WTC11 (cell line): Measurements from ENCODE around the gene CHPF. TPM values are rescaled to one million over a fixed set of nuclear protein-coding genes. Genes with fewer than 3 reads are reported as not detected.

Experiments used
- ATAC-seq: fragments of 200-7000 bp; cut with Tn5 transposase; 2 replicates; pipeline ENCODE4 v1.10.0; 2021; ENCODE audit warnings: mild to moderate bottlenecking, moderate library complexity
- CTCF ChIA-PET: fragments of 300-600 bp; sonication (Branson Sonifier 250); formaldehyde crosslinking; loops from one replicate; lab custom pipeline; 2021; ENCODE audit warnings: antibody characterized with exemption; lab: Charles Lee
- POLR2A ChIA-PET: fragments of 350-600 bp; sonication (Branson Sonifier 250); formaldehyde crosslinking; loops from one replicate; lab custom pipeline; 2021; ENCODE audit warnings: antibody characterized with exemption; lab: Charles Lee
- DNase-seq: peaks from one replicate; pipeline ENCODE4 v3.0.0; 2021; ENCODE audit warnings: low spot score
- H3K27ac Mint-ChIP-seq: 2 replicates; pipeline ENCODE4 v1.8.0; 2021; ENCODE audit warnings: mixed read lengths
- H3K27me3 Mint-ChIP-seq: 2 replicates; pipeline ENCODE4 v1.8.0; 2021; ENCODE audit warnings: low read depth, mild to moderate bottlenecking, moderate library complexity, mixed read lengths
- H3K36me3 Mint-ChIP-seq: 2 replicates; pipeline ENCODE4 v1.8.0; 2021; ENCODE audit warnings: mixed read lengths
- H3K4me1 Mint-ChIP-seq: 2 replicates; pipeline ENCODE4 v1.8.0; 2022; ENCODE audit warnings: mixed read lengths
- H3K4me3 Mint-ChIP-seq: 2 replicates; pipeline ENCODE4 v1.8.0; 2021; ENCODE audit warnings: mild to moderate bottlenecking, moderate library complexity, mixed read lengths
- H3K9me3 Mint-ChIP-seq: 2 replicates; pipeline ENCODE4 v1.8.0; 2021; ENCODE audit warnings: mixed read lengths
- AFF4 ChIP-seq: sonication (generic); formaldehyde crosslinking; IDR thresholded peaks from 2 replicates; pipeline ENCODE4 v1.8.1; 2023; ENCODE audit warnings: mild to moderate bottlenecking, missing genetic modification reagents, borderline replicate concordance
- ARID4B ChIP-seq: sonication (generic); formaldehyde crosslinking; IDR thresholded peaks from 2 replicates; pipeline ENCODE4 v1.8.0; 2023; ENCODE audit warnings: missing genetic modification reagents, mild to moderate bottlenecking, borderline replicate concordance
- CTCF ChIP-seq: fragments of 200-600 bp; IDR thresholded peaks from 2 replicates; pipeline ENCODE4 v1.8.0; 2022; ENCODE audit warnings: antibody characterized with exemption
- E2F5 ChIP-seq: sonication (generic); formaldehyde crosslinking; IDR thresholded peaks from 2 replicates; pipeline ENCODE4 v1.8.1; 2022; ENCODE audit warnings: mild to moderate bottlenecking, moderate library complexity, missing genetic modification reagents
- FOXK1 ChIP-seq: sonication (generic); formaldehyde crosslinking; IDR thresholded peaks from 2 replicates; pipeline ENCODE4 v1.8.0; 2022; ENCODE audit warnings: mild to moderate bottlenecking, moderate library complexity, missing genetic modification reagents
- FOXP1 ChIP-seq: sonication (generic); formaldehyde crosslinking; IDR thresholded peaks from 2 replicates; pipeline ENCODE4 v1.8.0; 2022; ENCODE audit warnings: missing genetic modification reagents, mild to moderate bottlenecking, moderate library complexity, borderline replicate concordance
- IRF2 ChIP-seq: sonication (generic); formaldehyde crosslinking; IDR thresholded peaks from 2 replicates; pipeline ENCODE4 v1.8.0; 2022; ENCODE audit warnings: low read depth, missing genetic modification reagents, borderline replicate concordance
- JUN ChIP-seq: sonication (generic); formaldehyde crosslinking; IDR thresholded peaks from 2 replicates; pipeline ENCODE4 v1.8.0; 2023; ENCODE audit warnings: mild to moderate bottlenecking, missing genetic modification reagents
- PRDM15 ChIP-seq: sonication (generic); formaldehyde crosslinking; IDR thresholded peaks from 2 replicates; pipeline ENCODE4 v1.8.0; 2022; ENCODE audit warnings: missing genetic modification reagents
- PRRX2 ChIP-seq: fragments of 250-450 bp; sonication (Bioruptor Pico); IDR thresholded peaks from 2 replicates; pipeline ENCODE4 v1.8.0; 2021; ENCODE audit warnings: mild to moderate bottlenecking
- RELA ChIP-seq: sonication (generic); formaldehyde crosslinking; IDR thresholded peaks from 2 replicates; pipeline ENCODE4 v1.8.1; 2022; ENCODE audit warnings: missing genetic modification reagents, mild to moderate bottlenecking, borderline replicate concordance
- SMAD4 ChIP-seq: sonication (generic); formaldehyde crosslinking; IDR thresholded peaks from 2 replicates; pipeline ENCODE4 v1.8.0; 2022; ENCODE audit warnings: mild to moderate bottlenecking, missing genetic modification reagents
- SP1 ChIP-seq: sonication (generic); formaldehyde crosslinking; conservative IDR thresholded peaks from 2 replicates; pipeline ENCODE4 v1.8.1; 2022; ENCODE audit warnings: missing genetic modification reagents
- STAT6 ChIP-seq: sonication (generic); formaldehyde crosslinking; conservative IDR thresholded peaks from 2 replicates; pipeline ENCODE4 v1.8.1; 2023; ENCODE audit warnings: mild to moderate bottlenecking, low read depth, missing genetic modification reagents, moderate library complexity
- ZBTB21 ChIP-seq: sonication (generic); formaldehyde crosslinking; IDR thresholded peaks from 2 replicates; pipeline ENCODE4 v1.8.1; 2023; ENCODE audit warnings: mild to moderate bottlenecking, missing genetic modification reagents, borderline replicate concordance
- ZNF416 ChIP-seq: fragments of 250-450 bp; sonication (Bioruptor Pico); IDR thresholded peaks from 2 replicates; pipeline ENCODE4 v1.9.0; 2021; ENCODE audit warnings: mild to moderate bottlenecking, inconsistent platforms
- total RNA-seq: library from RNA; stranded (reverse); gene quantifications from 3 replicates; pipeline ENCODE4 v1.2.3, GENCODE V29; 2021

The CHPF gene
- total RNA-seq, 1 experiment from 2014 or later = 97.0 TPM

- TF ChIP-seq STAT6 (no peak), JUN (CRISPR knock-in tag) (0 out of 2 replicates have a peak, but pooled peaks have one; percentile 53), RELA (CRISPR knock-in tag) (peak; percentile 21; the same call in 1 of the 2 replicates), PRRX2 (no peak), ZNF416 (CRISPR knock-in tag) (no peak), SP1 (CRISPR knock-in tag) (no peak)
Measured at GRCh38 chr2:219542931-219543595, 546 bp downstream of the CHPF start (continued).

- CTCF ChIA-PET = interaction anchor here (0.5 to 41.3 kb wide), 39 partner anchors 11 to 1648 kb away, joined by 3 to 2316 read pairs (median 4); partner anchors contain the start of genes DNPEP, GMPPA, OBSL1 and STK11IP
- ATAC-seq (peak; percentile 23), DNase-seq (peak; percentile 94)
- H3K4me1 Mint-ChIP-seq = peaks cover 36% of the 10 kb centered on the region
- H3K36me3 Mint-ChIP-seq = peaks cover 22% of the 10 kb centered on the region
- POLR2A ChIA-PET = interaction anchor here (0.6 to 1.1 kb wide), 2 partner anchors 53 to 539 kb away, joined by 3 to 5 read pairs; no protein-coding TSS in a partner anchor
- H3K27me3 Mint-ChIP-seq = peaks cover 22% of the 10 kb centered on the region
- no peaks in the 10 kb centered on the region for H3K9me3 Mint-ChIP-seq
- no peak overlapping the region for H3K27ac Mint-ChIP-seq
- H3K4me3 Mint-ChIP-seq = peak overlapping the region; percentile 86
- TF ChIP-seq CTCF (peak; percentile 100), SMAD4 (no peak), IRF2 (CRISPR knock-in tag) (no peak), AFF4 (no peak), ARID4B (0 out of 2 replicates have a peak, but pooled peaks have one; percentile 52), FOXP1 (peak; percentile 94), FOXK1 (CRISPR knock-in tag) (peak; percentile 83), PRDM15 (CRISPR knock-in tag) (no peak), E2F5 (CRISPR knock-in tag) (peak; percentile 15; the same call in 1 of the 2 replicates), ZBTB21 (CRISPR knock-in tag) (no peak)
Measured at GRCh38 chr2:219541611-219542180, 1.9 kb downstream of the CHPF start.
